GM21381 (cell line): ENCODE data around the gene NCOR2.
"Not testable (repeated sequence)": the region's sequence is repeated elsewhere in the genome, so short reads cannot be mapped to it uniquely, and the experiment has no call there.

Experiments
- ATAC-seq: cut with Tn5 transposase; IDR thresholded peaks from one replicate; pipeline ENCODE4 v1.9.1; 2021; ENCODE audit warnings: mild to moderate bottlenecking, moderate library complexity; ENCODE audit not compliant: unreplicated experiment

NCOR2 gene

GRCh38 chr12:124601706-124602105, 34.3 kb upstream of the NCOR2 start:
- ATAC-seq = no peak

DNA sequence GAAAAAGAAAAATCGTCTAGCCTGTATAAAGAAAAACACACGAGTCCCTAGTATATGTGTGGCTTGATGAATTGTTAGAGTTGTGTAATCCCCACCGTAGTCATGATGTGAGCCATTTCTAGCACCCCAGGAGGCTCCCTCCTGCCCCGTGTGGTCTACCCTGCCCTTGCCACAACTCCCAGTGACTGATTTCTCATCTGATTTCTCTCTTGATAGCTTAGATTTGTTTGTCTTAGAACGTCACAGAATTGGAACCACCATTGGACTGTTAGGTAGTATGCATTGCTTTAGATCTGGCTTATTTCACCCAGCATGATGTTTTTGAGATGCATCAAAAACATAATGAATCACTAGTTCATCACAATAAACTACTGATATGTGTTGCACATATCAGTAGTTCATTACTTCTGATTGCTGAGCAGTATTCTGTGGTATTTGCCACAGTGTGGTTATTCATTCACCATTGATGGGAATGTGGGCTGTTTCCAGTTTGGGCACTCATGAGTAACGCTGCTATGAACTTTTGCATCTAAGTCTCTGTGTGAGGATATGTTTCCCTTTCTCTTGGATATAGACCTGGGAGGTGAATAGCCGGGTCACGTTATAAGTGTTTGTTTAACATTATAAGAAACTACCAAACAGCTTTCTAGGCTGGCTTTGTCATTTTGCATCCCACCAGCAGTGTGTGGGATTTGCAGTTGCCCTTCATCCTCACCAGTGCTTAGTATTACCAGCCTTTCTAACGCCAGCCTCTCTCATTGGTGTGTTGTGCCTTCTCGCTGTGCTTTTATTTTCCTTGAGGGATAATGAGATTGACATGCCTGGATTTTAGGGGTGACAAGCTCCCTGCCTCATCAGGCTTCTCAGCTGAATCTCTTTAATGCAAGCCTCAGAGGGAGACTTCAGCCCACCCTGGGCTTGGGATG, 31.9 kb upstream of the NCOR2 start:
- ATAC-seq = no peak

DNA sequence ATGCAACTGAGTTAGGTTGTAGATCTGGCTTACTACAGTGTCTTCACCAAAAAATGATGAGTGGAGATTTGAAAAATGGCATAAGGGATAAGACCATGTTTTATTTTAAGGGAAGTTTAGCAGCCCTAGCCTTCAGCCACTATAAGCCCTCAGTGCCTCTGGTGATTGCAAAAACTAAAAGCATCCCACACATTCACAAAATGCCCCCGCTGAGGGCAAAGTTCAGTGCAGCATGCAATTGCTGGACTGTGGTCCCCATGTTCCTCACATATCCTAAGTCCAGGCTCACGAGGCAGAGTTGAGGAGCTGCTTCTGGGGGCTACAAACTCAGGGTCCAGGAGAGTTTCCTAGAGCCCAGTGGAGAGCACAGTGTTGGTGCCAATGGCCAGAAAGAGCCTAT, 29.6 kb upstream of the NCOR2 start:
- ATAC-seq = no peak

- ATAC-seq = no peak
Measured at GRCh38 chr12:124595444-124595843, 28.0 kb upstream of the NCOR2 start.

GRCh38 chr12:124594851-124595250, 27.4 kb upstream of the NCOR2 start:
- no peak for ATAC-seq

- ATAC-seq = no peak
Measured at GRCh38 chr12:124593851-124594401, 26.5 kb upstream of the NCOR2 start.

DNA sequence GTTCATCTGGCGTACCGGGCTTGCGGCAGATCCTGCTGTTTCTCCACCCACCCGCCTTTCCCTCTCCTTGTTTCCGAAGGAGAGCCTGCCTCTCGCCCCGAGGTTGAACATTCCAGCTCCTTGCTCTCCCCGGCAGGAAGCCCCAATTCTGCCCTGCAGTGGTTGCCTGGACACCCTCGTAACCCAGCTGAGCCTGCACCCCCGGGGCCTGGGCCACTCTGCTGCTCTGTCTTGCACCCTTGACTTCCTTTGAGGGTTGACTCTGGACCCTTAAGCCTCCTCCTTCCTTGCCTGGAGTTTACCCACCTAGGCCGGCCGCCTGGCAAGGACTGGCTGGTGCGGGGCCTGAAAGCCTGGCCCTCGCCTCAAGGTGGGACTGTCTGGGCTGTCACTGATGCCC, 25.8 kb upstream of the NCOR2 start:
- no peak for ATAC-seq

DNA sequence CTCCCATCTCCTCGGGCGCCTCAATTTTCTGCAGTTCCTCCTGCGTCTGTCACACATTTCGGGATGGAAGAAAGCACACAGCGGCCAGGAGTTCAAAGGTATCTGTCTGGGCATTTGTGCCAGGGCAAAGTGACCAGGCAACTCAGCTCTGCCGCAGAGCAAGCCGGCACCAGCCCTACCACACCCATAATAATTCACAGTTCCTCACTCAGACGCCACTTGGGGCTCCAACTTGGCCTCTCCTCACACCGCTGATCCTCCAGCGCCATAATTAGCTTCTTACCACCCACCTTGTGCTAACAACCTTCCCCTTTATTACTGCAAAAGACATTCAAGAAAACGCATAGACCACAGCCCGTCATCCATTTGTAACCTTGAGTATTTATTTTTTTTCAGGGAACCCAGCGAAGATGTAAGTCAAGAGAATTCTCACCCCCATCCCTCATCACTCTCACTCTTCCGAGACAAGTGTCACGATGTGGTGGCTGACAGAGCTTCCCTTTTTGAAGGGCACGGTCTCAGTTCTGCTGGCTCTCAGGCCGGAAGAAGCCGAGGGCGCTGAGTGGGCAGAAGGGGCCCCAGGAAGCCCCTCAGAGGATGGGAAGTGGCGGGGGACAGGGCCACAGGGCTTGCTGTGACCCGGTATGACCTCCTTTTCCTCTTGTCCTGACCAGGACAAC, 25.2 kb upstream of the NCOR2 start:
- ATAC-seq = peak; percentile 46

DNA sequence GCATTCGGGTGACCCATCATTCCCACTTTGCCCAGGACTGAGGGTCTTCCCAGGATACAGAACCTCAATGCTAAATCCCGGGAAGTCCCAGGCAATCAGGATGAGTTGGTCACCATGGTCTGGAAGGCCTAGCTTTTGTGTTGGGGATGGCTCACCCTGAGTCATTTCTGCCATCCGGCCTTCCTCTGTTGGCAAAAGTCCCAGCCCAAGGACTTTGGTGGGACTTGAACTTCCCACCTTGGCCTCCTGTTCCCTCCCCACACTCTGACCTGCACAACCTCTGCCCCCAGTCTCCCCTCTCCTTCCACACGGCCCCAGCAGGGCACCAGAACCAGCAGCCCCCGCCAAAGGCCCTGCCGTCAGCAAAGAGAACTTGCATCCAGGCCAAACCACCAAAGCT, 24.6 kb upstream of the NCOR2 start:
- ATAC-seq = no peak

DNA sequence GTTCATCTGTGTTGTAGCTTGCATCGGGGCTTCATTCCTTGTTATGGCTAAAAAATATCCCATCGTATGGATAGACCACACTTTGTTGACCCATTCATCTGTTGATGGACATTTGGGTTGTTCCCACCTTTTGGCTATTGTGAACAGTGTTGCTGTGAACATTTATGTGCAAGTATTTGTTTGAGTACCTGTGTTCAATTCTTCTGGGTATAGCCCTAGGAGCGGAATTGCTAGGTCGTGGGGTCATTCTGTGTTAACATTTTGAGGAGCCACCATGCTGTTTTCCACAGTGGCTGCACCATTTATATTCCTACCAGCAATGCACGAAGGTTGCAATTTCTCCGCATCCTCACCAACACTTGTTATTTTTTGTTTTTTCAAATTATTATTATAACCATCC, 23.0 kb upstream of the NCOR2 start:
- ATAC-seq = no peak

GRCh38 chr12:124588751-124589267, 21.4 kb upstream of the NCOR2 start:
- no peak for ATAC-seq

GRCh38 chr12:124588018-124588634, 20.7 kb upstream of the NCOR2 start:
- ATAC-seq = no peak

- ATAC-seq = no peak
Measured at GRCh38 chr12:124586756-124587155, 19.3 kb upstream of the NCOR2 start.

DNA sequence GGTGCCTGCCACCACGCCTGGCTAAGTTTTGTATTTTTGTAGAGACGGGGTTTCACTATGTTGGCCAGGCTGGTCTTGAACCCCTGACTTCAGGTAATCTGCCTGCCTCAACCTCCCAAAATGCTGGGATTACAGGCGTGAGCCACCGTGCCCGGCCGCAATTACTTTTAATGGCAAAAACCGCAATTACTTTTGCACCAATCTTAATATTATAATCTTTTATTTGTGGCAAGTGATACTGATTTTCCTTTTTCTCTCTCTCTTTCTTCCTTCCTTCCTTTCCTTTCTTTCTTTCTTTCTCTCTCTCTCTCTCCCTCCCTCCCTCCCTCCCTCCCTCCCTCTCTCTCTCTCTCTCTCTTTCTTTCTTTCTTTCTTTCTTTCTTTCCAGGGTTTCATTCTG, 17.1 kb upstream of the NCOR2 start:
- not testable (repeated sequence) for ATAC-seq

DNA sequence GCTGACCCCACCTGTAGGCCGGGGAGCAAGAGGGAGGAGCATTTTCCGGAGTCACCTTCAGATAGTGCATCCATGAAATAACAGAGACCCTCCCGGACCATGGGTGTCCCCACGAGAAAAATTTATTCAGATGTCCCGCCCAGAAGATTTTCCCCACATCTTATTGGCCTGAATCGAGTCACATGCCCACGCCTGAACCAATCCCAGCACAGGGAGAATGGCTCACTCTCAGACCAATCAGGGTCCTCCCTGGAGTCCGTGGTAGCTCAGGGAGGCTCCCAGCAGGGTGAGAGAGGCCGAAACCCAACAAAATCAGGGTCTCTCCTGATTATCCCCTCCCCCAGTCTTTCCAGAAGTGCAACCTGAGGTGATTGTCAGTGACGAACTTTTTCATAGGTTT, 16.4 kb upstream of the NCOR2 start:
- no peak for ATAC-seq

DNA sequence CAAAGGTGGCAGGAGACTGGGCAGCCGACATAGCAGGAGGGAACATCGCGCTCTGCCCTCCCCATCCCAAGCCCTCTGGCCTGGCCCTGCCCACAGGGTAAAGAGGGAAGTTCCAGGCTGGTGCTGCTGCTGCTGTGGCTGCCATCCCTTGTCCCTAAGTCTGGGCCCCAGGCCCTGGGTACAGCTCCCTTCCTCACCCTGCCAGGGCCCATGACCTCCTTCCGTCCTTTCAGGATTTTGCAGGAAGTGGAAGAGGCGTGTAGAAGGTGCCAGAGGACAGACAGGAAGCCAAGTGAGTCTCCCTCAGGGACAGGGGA, 14.7 kb upstream of the NCOR2 start:
- no peak for ATAC-seq

GRCh38 chr12:124581307-124582107, 14.1 kb upstream of the NCOR2 start:
- no peak for ATAC-seq

DNA sequence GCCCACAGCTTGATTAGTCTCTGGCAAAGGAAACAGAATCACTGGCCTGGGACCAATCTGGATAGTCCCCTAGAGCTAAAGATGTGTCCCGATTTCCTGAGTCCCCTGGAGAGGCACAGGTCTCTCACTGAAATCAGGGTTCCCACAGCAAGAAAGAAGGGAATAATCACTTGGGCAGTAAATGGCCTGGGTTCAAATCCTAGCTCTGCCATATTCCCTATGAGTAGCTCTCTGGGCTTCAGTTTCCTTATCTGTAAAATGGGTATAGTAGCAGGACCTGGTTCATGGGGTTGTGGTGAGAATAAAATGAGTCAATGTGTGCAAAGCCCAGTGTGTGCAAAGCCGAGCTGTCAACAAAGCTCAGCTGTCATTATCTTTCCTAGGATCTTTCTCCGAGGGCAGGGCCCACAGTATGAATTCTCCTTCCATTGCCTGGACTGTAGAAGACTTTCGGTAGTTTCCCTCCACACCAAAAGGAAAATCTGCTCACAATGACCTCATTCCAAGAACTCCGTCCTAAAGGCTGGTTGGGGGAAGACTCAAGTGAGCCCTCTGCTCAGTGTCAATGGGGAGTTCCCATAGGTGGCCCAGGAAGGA, 12.6 kb upstream of the NCOR2 start:
- no peak for ATAC-seq

GRCh38 chr12:124578854-124579253, 11.4 kb upstream of the NCOR2 start:
- ATAC-seq = no peak

DNA sequence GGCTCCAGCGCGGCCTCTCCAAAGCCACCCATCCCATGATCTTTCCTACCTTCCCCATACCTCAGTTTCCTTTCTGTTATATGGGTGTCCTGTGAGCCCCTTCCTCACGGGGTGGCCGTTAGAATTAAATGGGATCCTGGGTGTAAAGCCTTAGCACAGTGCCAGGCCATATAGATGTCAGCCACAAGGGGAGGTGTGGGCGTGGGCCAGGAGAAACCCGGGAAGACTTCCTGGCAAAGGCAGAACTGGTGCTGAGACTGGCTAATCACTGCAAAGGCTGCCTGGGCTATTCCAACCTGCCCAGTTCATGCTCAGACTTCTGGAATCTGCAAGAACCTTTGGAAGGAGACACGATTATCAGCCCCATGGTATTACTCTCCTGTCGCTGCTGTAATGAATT, 11.0 kb upstream of the NCOR2 start:
- ATAC-seq = no peak
